Activated CD8-positive, alpha-beta memory T cell treated with anti-CD3 and anti-CD28 coated beads for 36 hours (primary cell): Measurements from ENCODE around the gene INTS7. TPM values are rescaled to one million over a fixed set of nuclear protein-coding genes. Genes with fewer than 3 reads are reported as not detected.
"Not testable (repeated sequence)": the region's sequence is repeated elsewhere in the genome, so short reads cannot be mapped to it uniquely, and the experiment has no call there.

Experiments
- CTCF ChIA-PET: fragments of 350-600 bp; sonication (Branson Sonifier 250); formaldehyde crosslinking; loops from one replicate; lab custom pipeline; 2021; ENCODE audit warnings: antibody characterized with exemption; lab: Charles Lee
- POLR2A ChIA-PET: fragments of 350-600 bp; sonication (Branson Sonifier 250); formaldehyde crosslinking; loops from one replicate; lab custom pipeline; 2021; ENCODE audit warnings: antibody characterized with exemption; lab: Charles Lee
- total RNA-seq, 2 experiments: library from RNA; stranded (reverse); gene quantifications; one replicate each; pipeline ENCODE4 v1.2.3, GENCODE V29; 2021

The INTS7 gene
- total RNA-seq, 2 experiments from 2014 or later: 29.8 to 33.4 TPM

- ChIA-PET POLR2A (no interaction called here), CTCF (no interaction called here)
These were observed 114.6 kb downstream of the INTS7 start for GRCh38 chr1:211920602-211921226.

GRCh38 chr1:211920141-211920572 lies 115.2 kb downstream of the INTS7 start:
- ChIA-PET CTCF (no interaction called here), POLR2A (no interaction called here)

- CTCF ChIA-PET: no interaction called here
- POLR2A ChIA-PET: no interaction called here
These were observed 116.4 kb downstream of the INTS7 start for GRCh38 chr1:211918843-211919414.

- POLR2A ChIA-PET, CTCF ChIA-PET: not testable (repeated sequence)
These were observed 118.9 kb downstream of the INTS7 start for GRCh38 chr1:211916458-211916857.

GRCh38 chr1:211915924-211916323 lies 119.4 kb downstream of the INTS7 start:
- CTCF ChIA-PET: no interaction called here
- POLR2A ChIA-PET: no interaction called here

GRCh38 chr1:211912844-211913432 lies 122.4 kb downstream of the INTS7 start:
- POLR2A ChIA-PET: no interaction called here
- CTCF ChIA-PET: no interaction called here

GRCh38 chr1:211912038-211912437 lies 123.3 kb downstream of the INTS7 start:
- CTCF ChIA-PET: no interaction called here
- POLR2A ChIA-PET: no interaction called here

- ChIA-PET POLR2A (no interaction called here), CTCF (no interaction called here)
These were observed 124.4 kb downstream of the INTS7 start for GRCh38 chr1:211910913-211911485.

GRCh38 chr1:211910113-211910884 lies 125.1 kb downstream of the INTS7 start:
- ChIA-PET CTCF (no interaction called here), POLR2A (no interaction called here)

GRCh38 chr1:211909395-211909794 lies 126.0 kb downstream of the INTS7 start:
- ChIA-PET CTCF (no interaction called here), POLR2A (no interaction called here)

GRCh38 chr1:211908951-211909350 lies 126.4 kb downstream of the INTS7 start:
- ChIA-PET POLR2A (no interaction called here), CTCF (no interaction called here)

- CTCF ChIA-PET: no interaction called here
- POLR2A ChIA-PET: no interaction called here
These were observed 126.9 kb downstream of the INTS7 start for GRCh38 chr1:211908453-211908852.

- POLR2A ChIA-PET: no interaction called here
These were observed 131.7 kb downstream of the INTS7 start for GRCh38 chr1:211903490-211904245.

GRCh38 chr1:211902624-211903291 lies 132.6 kb downstream of the INTS7 start:
- POLR2A ChIA-PET: no interaction called here

More at GRCh38 chr1:211903490-211904245, 131.7 kb downstream of the INTS7 start:
- CTCF ChIA-PET: no interaction called here

GRCh38 chr1:211901945-211902344 lies 133.4 kb downstream of the INTS7 start:
- POLR2A ChIA-PET: no interaction called here
- CTCF ChIA-PET: no interaction called here

More at GRCh38 chr1:211902624-211903291, 132.6 kb downstream of the INTS7 start:
- CTCF ChIA-PET: no interaction called here

- POLR2A ChIA-PET: no interaction called here
- CTCF ChIA-PET: no interaction called here
These were observed 134.9 kb downstream of the INTS7 start for GRCh38 chr1:211900441-211900840.

- CTCF ChIA-PET: no interaction called here
- POLR2A ChIA-PET: no interaction called here
These were observed 138.4 kb downstream of the INTS7 start for GRCh38 chr1:211896958-211897357.

- CTCF ChIA-PET: no interaction called here
These were observed 140.1 kb downstream of the INTS7 start for GRCh38 chr1:211895126-211895759.

More at GRCh38 chr1:211895126-211895759, 140.1 kb downstream of the INTS7 start:
- POLR2A ChIA-PET: no interaction called here
